K562 (cell line): ENCODE results near the gene STAP1. TPM values are rescaled to one million over a fixed set of nuclear protein-coding genes. Genes with fewer than 3 reads are reported as not detected.

Experiments used
- ELF4 ChIP-seq: fragments of 450-650 bp; formaldehyde crosslinking; IDR thresholded peaks from 2 replicates; pipeline ENCODE4 v1.4.0; 2022; ENCODE audit warnings: missing genetic modification characterization
- FOXK2 ChIP-seq, 2 experiments: fragments of 450-650 bp; IDR thresholded peaks in 1 of 2; conservative IDR thresholded peaks in 1 of 2; 2 replicates each; pipeline ENCODE4 v1.6.1; 2016; ENCODE audit warnings: low read depth in 2 of 2, mild to moderate bottlenecking in 1 of 2
- HNRNPH1 ChIP-seq: fragments of 200-400 bp; formaldehyde crosslinking; optimal IDR thresholded peaks from 2 replicates; pipeline ENCODE3; 2017; ENCODE audit warnings: low read depth, mild to moderate bottlenecking, low read length, moderate library complexity
- NBN ChIP-seq: fragments of 450-650 bp; IDR thresholded peaks from 2 replicates; pipeline ENCODE4 v1.6.1; 2016; ENCODE audit warnings: low read depth, mild to moderate bottlenecking
- NFYB ChIP-seq: IDR thresholded peaks from 2 replicates; pipeline ENCODE4 v1.6.1; 2011; ENCODE audit warnings: mild to moderate bottlenecking, moderate library complexity; ENCODE audit not compliant: insufficient read length; ENCODE audit errors: extremely low read depth
- PHF8 ChIP-seq: fragments of 200-600 bp; sonication (generic); IDR thresholded peaks from 2 replicates; pipeline ENCODE4 v1.6.1; 2012; ENCODE audit warnings: mixed run types, mild to moderate bottlenecking, inconsistent platforms, low read length, moderate library complexity, borderline replicate concordance
- PML ChIP-seq: IDR thresholded peaks from 2 replicates; pipeline ENCODE4 v1.6.1; 2012; ENCODE audit warnings: low read length, inconsistent platforms
- POLR2AphosphoS5 ChIP-seq: IDR thresholded peaks from 2 replicates; pipeline ENCODE4 v1.6.1; 2011; ENCODE audit warnings: mild to moderate bottlenecking, low read depth, low read length, moderate library complexity; ENCODE audit not compliant: control insufficient read depth, insufficient read depth
- POLR2B ChIP-seq: fragments of 450-650 bp; IDR thresholded peaks from 2 replicates; pipeline ENCODE4 v1.6.1; 2018; ENCODE audit warnings: low read depth; ENCODE audit not compliant: partially characterized antibody
- POLR2H ChIP-seq: IDR thresholded peaks from 2 replicates; pipeline ENCODE4 v1.6.1; 2016; ENCODE audit warnings: missing genetic modification characterization, low read depth, mild to moderate bottlenecking, control low read depth, missing compliant biosample characterization, moderate library complexity
- RNF2 ChIP-seq: sonication (generic); IDR thresholded peaks from 2 replicates; pipeline ENCODE4 v1.6.1; 2016
- SMAD2 ChIP-seq: fragments of 150-350 bp; IDR thresholded peaks from 2 replicates; pipeline ENCODE4 v1.6.1; 2014; ENCODE audit warnings: low read depth, mild to moderate bottlenecking, low read length
- SOX6 ChIP-seq: fragments of 450-650 bp; IDR thresholded peaks from 2 replicates; pipeline ENCODE4 v1.6.1; 2014; ENCODE audit warnings: mild to moderate bottlenecking
- SP1 ChIP-seq: sonication (generic); formaldehyde crosslinking; IDR thresholded peaks from 2 replicates; pipeline ENCODE4 v1.8.1; 2022; ENCODE audit warnings: mild to moderate bottlenecking, missing genetic modification reagents
- SP2 ChIP-seq: IDR thresholded peaks from 2 replicates; pipeline ENCODE4 v1.6.1; 2011; ENCODE audit warnings: mild to moderate bottlenecking, low read depth, low read length, moderate library complexity; ENCODE audit not compliant: poor library complexity, severe bottlenecking; ENCODE audit errors: extremely low read depth
- TAF7 ChIP-seq: fragments of 450-650 bp; IDR thresholded peaks from 2 replicates; pipeline ENCODE4 v1.6.1; 2016; ENCODE audit warnings: missing genetic modification characterization, missing compliant biosample characterization
- TBL1XR1 ChIP-seq, 2 experiments: IDR thresholded peaks; 2 replicates each; pipeline ENCODE4 v1.6.1; 2012; ENCODE audit warnings: improper control_type of control experiment in 2 of 2, low read length in 2 of 2, mild to moderate bottlenecking in 1 of 2
- ZNF764 ChIP-seq: fragments of 250-450 bp; sonication (Bioruptor Pico); IDR thresholded peaks from 2 replicates; pipeline ENCODE4 v1.4.0; 2020; ENCODE audit warnings: low read depth, mild to moderate bottlenecking, moderate library complexity
- ZNF77 ChIP-seq: fragments of 250-450 bp; sonication (Bioruptor Pico); IDR thresholded peaks from 2 replicates; pipeline ENCODE4 v1.5.0; 2020
- polyA plus RNA-seq, 8 experiments: library from polyadenylated mRNA; depleted of rRNA in 4 of 8; stranded (reverse) in 5 of 8; unstranded in 3 of 8; fragments of >200 nt; fragmentation: Nextera tagmentation in 2 of 8; fragmentation: Illumina TruSeq in 1 of 8; extraction: Ambion mirVana in 2 of 8; extraction: Trizol in 1 of 8; gene quantifications; 2 replicates each; pipeline versions ENCODE4 v1.2.1 to v1.2.3, GENCODE V29; 2011 to 2014; ENCODE audit warnings: inconsistent platforms in 1 of 8, missing spikeins in 1 of 8
- total RNA-seq, 7 experiments: library from RNA; depleted of rRNA in 6 of 7; stranded (reverse); fragments of >200 nt in 6 of 7; fragmentation: Illumina TruSeq in 2 of 7; extraction: Trizol in 2 of 7; gene quantifications; 2 replicates each; pipeline versions ENCODE4 v1.2.1 to v1.2.3, GENCODE V29; 2011 to 2021; ENCODE audit warnings: low replicate concordance in 1 of 7
- TF ChIP-seq, protein P1 (sequence below): sonication (generic); formaldehyde crosslinking; IDR thresholded peaks from 2 replicates; pipeline ENCODE4 v1.8.0; 2022; ENCODE audit warnings: missing genetic modification reagents, mild to moderate bottlenecking, moderate library complexity, borderline replicate concordance
- TF ChIP-seq, protein P2 (sequence below): sonication (generic); formaldehyde crosslinking; IDR thresholded peaks from 2 replicates; pipeline ENCODE4 v1.8.1; 2023; ENCODE audit warnings: mild to moderate bottlenecking, missing genetic modification reagents
- TF ChIP-seq, protein P3 (sequence below): fragments of 450-650 bp; IDR thresholded peaks from 2 replicates; pipeline ENCODE4 v1.6.1; 2018; ENCODE audit not compliant: partially characterized antibody

The STAP1 gene
- total and polyA plus RNA-seq, 9 of the 15 experiments (the other 6 are each of a cell fraction or from before 2014, with no cell fraction given), result 0.50 to 5.6 (median 1.4) TPM

DNA sequence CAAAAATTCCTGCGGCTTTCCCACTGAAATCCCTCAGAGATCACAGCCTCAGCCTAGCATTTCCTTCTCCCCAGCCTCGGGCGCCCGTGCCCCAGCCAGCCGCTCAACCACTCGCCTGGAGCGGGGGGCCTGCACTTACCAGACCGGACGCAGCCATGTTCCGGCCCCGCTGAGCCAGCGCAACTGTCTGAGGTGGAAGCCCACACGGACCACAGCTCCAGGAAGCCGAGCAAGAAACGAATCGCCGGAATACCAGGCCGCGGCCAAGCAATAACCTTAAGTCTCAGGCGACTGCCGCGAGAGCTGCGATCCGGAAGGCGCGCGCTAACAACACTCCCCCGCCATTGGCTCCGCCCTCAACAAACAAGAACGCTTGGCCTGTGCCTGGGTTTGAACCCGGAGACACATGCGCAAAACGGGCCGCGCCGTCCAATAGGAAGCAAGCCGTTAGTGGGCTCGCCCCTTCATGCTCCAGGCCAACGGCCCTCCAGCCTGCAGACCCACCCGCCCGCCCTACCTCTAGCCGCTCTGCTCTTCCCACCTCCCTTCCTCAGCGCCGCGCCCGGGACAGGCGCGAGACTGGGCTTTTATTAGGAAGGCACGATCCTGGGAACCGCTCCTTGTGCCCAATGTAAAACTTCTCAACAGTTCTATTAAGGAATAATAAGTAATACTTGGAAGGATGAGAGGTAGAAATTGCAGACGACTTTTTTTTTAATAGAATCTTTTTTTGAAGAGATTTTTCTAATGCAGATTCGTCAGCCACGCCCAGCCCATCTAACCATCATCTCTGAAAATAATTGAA lies 13.1 kb upstream of the STAP1 start, which contains the start of gene CENPC (continued):
- TF ChIP-seq, protein P1, sequence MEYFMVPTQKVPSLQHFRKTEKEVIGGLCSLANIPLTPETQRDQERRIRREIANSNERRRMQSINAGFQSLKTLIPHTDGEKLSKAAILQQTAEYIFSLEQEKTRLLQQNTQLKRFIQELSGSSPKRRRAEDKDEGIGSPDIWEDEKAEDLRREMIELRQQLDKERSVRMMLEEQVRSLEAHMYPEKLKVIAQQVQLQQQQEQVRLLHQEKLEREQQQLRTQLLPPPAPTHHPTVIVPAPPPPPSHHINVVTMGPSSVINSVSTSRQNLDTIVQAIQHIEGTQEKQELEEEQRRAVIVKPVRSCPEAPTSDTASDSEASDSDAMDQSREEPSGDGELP (CRISPR knock-in tag), result peak; percentile 82
- TF ChIP-seq, protein P2, sequence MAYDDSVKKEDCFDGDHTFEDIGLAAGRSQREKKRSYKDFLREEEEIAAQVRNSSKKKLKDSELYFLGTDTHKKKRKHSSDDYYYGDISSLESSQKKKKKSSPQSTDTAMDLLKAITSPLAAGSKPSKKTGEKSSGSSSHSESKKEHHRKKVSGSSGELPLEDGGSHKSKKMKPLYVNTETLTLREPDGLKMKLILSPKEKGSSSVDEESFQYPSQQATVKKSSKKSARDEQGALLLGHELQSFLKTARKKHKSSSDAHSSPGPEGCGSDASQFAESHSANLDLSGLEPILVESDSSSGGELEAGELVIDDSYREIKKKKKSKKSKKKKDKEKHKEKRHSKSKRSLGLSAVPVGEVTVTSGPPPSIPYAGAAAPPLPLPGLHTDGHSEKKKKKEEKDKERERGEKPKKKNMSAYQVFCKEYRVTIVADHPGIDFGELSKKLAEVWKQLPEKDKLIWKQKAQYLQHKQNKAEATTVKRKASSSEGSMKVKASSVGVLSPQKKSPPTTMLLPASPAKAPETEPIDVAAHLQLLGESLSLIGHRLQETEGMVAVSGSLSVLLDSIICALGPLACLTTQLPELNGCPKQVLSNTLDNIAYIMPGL, result 0 out of 2 replicates have a peak, but pooled peaks have one; percentile 29
- TF ChIP-seq TAF7, result peak; percentile 39; the same call in 1 of the 2 replicates
- TF ChIP-seq TBL1XR1 (IDR thresholded peaks at IDR 0.05; ENCODE audit: low read length in 2 of 2), result peak in 1 of 2 experiments; percentile 69; a peak in 2 of 4 replicates
- peak in 1 of 2 experiments; percentile 53; a peak in 2 of 4 replicates for TF ChIP-seq FOXK2 (conservative IDR thresholded peaks at IDR 0.05 in 1 of 2, IDR thresholded peaks at IDR 0.05 in 1 of 2; ENCODE audit: low read depth in 2 of 2)
- peak; percentile 67 for TF ChIP-seq NFYB
- TF ChIP-seq SP2, result no peak
- TF ChIP-seq RNF2, result peak; percentile 19; the same call in 1 of the 2 replicates
- peak; percentile 80 for TF ChIP-seq SP1
- no peak for TF ChIP-seq HNRNPH1
- 0 out of 2 replicates have a peak, but pooled peaks have one; percentile 40 for TF ChIP-seq NBN
- TF ChIP-seq POLR2B, result peak; percentile 94
- peak; percentile 95 for TF ChIP-seq PHF8
- peak; percentile 94 for TF ChIP-seq POLR2H (tag)
- TF ChIP-seq POLR2AphosphoS5, result peak; percentile 96
- TF ChIP-seq SOX6, result peak; percentile 52
- TF ChIP-seq ZNF764 (CRISPR knock-in tag), result no peak
- TF ChIP-seq SMAD2, result no peak
- TF ChIP-seq ELF4 (CRISPR knock-in tag), result peak; percentile 38; the same call in 1 of the 2 replicates
- TF ChIP-seq, protein P3, sequence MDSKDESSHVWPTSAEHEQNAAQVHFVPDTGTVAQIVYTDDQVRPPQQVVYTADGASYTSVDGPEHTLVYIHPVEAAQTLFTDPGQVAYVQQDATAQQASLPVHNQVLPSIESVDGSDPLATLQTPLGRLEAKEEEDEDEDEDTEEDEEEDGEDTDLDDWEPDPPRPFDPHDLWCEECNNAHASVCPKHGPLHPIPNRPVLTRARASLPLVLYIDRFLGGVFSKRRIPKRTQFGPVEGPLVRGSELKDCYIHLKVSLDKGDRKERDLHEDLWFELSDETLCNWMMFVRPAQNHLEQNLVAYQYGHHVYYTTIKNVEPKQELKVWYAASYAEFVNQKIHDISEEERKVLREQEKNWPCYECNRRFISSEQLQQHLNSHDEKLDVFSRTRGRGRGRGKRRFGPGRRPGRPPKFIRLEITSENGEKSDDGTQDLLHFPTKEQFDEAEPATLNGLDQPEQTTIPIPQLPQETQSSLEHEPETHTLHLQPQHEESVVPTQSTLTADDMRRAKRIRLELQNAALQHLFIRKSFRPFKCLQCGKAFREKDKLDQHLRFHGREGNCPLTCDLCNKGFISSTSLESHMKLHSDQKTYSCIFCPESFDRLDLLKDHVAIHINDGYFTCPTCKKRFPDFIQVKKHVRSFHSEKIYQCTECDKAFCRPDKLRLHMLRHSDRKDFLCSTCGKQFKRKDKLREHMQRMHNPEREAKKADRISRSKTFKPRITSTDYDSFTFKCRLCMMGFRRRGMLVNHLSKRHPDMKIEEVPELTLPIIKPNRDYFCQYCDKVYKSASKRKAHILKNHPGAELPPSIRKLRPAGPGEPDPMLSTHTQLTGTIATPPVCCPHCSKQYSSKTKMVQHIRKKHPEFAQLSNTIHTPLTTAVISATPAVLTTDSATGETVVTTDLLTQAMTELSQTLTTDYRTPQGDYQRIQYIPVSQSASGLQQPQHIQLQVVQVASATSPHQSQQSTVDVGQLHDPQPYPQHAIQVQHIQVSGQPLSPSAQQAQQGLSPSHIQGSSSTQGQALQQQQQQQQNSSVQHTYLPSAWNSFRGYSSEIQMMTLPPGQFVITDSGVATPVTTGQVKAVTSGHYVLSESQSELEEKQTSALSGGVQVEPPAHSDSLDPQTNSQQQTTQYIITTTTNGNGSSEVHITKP, result peak; percentile 69
- peak; percentile 76 for TF ChIP-seq PML
- TF ChIP-seq ZNF77 (CRISPR knock-in tag), result no peak
